IMR-90 (cell line): ENCODE measurements around the gene UACA. TPM values are rescaled to one million over a fixed set of nuclear protein-coding genes. Genes with fewer than 3 reads are reported as not detected.
A peak's percentile ranks its signal among the peaks of the same experiment; 100 is the strongest.

Source experiments
- ATAC-seq: fragments of 200-7000 bp; cut with Tn5 transposase; 2 replicates; pipeline ENCODE4 v1.9.1; 2020; ENCODE audit warnings: low read depth, mild to moderate bottlenecking, moderate library complexity
- BruUV-seq: library from RNA; stranded (reverse); fragments of 400-500 nt; replicated peaks from 2 replicates; lab custom pipeline; 2021; lab: Mats Ljungman, UMichigan
- CTCF ChIA-PET: fragments of 300-600 bp; formaldehyde crosslinking; extraction: SDS; loops from one replicate; lab custom pipeline; 2021; ENCODE audit warnings: antibody characterized with exemption; lab: Yijun Ruan, JAX
- POLR2A ChIA-PET: fragments of 300-600 bp; sonication (Branson Sonifier 250); formaldehyde crosslinking; loops from one replicate; lab custom pipeline; 2022; ENCODE audit warnings: antibody characterized with exemption; ENCODE audit not compliant: unreplicated experiment; lab: Charles Lee
- DNase-seq: peaks from one replicate; pipeline ENCODE4 v3.0.0; 2013
- H2AFZ ChIP-seq: replicated peaks from 2 replicates; pipeline ENCODE3; 2013; ENCODE audit warnings: low read length, mild to moderate bottlenecking; ENCODE audit not compliant: poor library complexity
- H2AK5ac ChIP-seq: 2 replicates; pipeline ENCODE4 v1.6.1; 2013; ENCODE audit warnings: low read depth, low read length, inconsistent platforms
- H2AK9ac ChIP-seq: replicated peaks from 2 replicates; pipeline ENCODE3; 2013; ENCODE audit warnings: mild to moderate bottlenecking, low read depth, low read length, moderate library complexity; ENCODE audit not compliant: poor library complexity
- H2BK120ac ChIP-seq: 2 replicates; pipeline ENCODE4 v1.6.1; 2013; ENCODE audit warnings: low read depth, low read length, inconsistent platforms
- H2BK15ac ChIP-seq: 3 replicates; pipeline ENCODE4 v1.6.1; 2013; ENCODE audit warnings: low read depth, low read length, inconsistent platforms
- H2BK20ac ChIP-seq: 2 replicates; pipeline ENCODE4 v1.6.1; 2013; ENCODE audit warnings: low read depth, mild to moderate bottlenecking, inconsistent platforms, low read length, moderate library complexity
- H2BK5ac ChIP-seq: 2 replicates; pipeline ENCODE4 v1.6.1; 2013; ENCODE audit warnings: mild to moderate bottlenecking, low read depth, low read length, inconsistent platforms; ENCODE audit not compliant: poor library complexity, severe bottlenecking
- H3K14ac ChIP-seq: replicated peaks from 2 replicates; pipeline ENCODE4 v1.6.1; 2013; ENCODE audit warnings: low read depth, low read length, inconsistent platforms
- H3K18ac ChIP-seq: 2 replicates; pipeline ENCODE4 v1.6.1; 2013; ENCODE audit warnings: low read depth, low read length, control low read depth
- H3K23ac ChIP-seq: 2 replicates; pipeline ENCODE4 v1.6.1; 2013; ENCODE audit warnings: low read depth, low read length, inconsistent platforms
- H3K27ac ChIP-seq: 2 replicates; pipeline ENCODE4 v1.5.1; 2013; ENCODE audit warnings: mild to moderate bottlenecking, control low read depth, low read length; ENCODE audit not compliant: insufficient read depth
- H3K27me3 ChIP-seq: 2 replicates; pipeline ENCODE4 v1.6.1; 2013; ENCODE audit warnings: low read length; ENCODE audit not compliant: control insufficient read depth, insufficient read depth
- H3K36me3 ChIP-seq: 2 replicates; pipeline ENCODE4 v1.6.1; 2013; ENCODE audit warnings: low read length, mixed read lengths; ENCODE audit not compliant: control insufficient read depth, insufficient read depth
- H3K4ac ChIP-seq: 2 replicates; pipeline ENCODE4 v1.6.1; 2013; ENCODE audit warnings: low read depth, low read length, inconsistent platforms
- H3K4me1 ChIP-seq: 2 replicates; pipeline ENCODE4 v1.6.1; 2013; ENCODE audit warnings: low read length, mixed read lengths; ENCODE audit not compliant: control insufficient read depth, insufficient read depth
- H3K4me2 ChIP-seq: 2 replicates; pipeline ENCODE4 v1.6.1; 2013; ENCODE audit warnings: low read depth, mild to moderate bottlenecking, control low read depth, low read length, moderate library complexity
- H3K4me3 ChIP-seq: 2 replicates; pipeline ENCODE4 v1.5.1; 2013; ENCODE audit warnings: low read depth, mild to moderate bottlenecking, control low read depth, low read length, moderate library complexity; ENCODE audit not compliant: insufficient read depth
- H3K56ac ChIP-seq: 2 replicates; pipeline ENCODE4 v1.6.1; 2013; ENCODE audit warnings: low read length, inconsistent platforms; ENCODE audit not compliant: insufficient read depth; ENCODE audit errors: extremely low read depth
- H3K79me1 ChIP-seq, 2 experiments: 2 replicates each; pipeline ENCODE4 v1.6.1; 2013; ENCODE audit warnings: low read length in 2 of 2, inconsistent platforms in 1 of 2, low read depth in 1 of 2
- H3K9ac ChIP-seq: 2 replicates; pipeline ENCODE4 v1.6.1; 2013; ENCODE audit warnings: low read depth, low read length, control low read depth
- H3K9me1 ChIP-seq: 2 replicates; pipeline ENCODE4 v1.6.1; 2013; ENCODE audit warnings: low read length, inconsistent platforms; ENCODE audit not compliant: insufficient read depth
- H3K9me3 ChIP-seq: 2 replicates; pipeline ENCODE4 v1.6.1; 2013; ENCODE audit warnings: low read length; ENCODE audit not compliant: control insufficient read depth, insufficient read depth
- H4K20me1 ChIP-seq: 2 replicates; pipeline ENCODE4 v1.6.1; 2013; ENCODE audit warnings: low read length, inconsistent platforms; ENCODE audit not compliant: insufficient read depth
- H4K5ac ChIP-seq: 2 replicates; pipeline ENCODE4 v1.6.1; 2013; ENCODE audit warnings: mild to moderate bottlenecking, low read depth, low read length, control low read depth
- H4K8ac ChIP-seq, 2 experiments: 2 replicates each; pipeline ENCODE4 v1.6.1; 2013; ENCODE audit warnings: low read depth in 2 of 2, low read length in 2 of 2, control low read depth in 1 of 2, inconsistent platforms in 1 of 2
- H4K91ac ChIP-seq: 2 replicates; pipeline ENCODE4 v1.6.1; 2013; ENCODE audit warnings: low read depth, low read length, inconsistent platforms; ENCODE audit not compliant: insufficient read depth
- CEBPB ChIP-seq: IDR thresholded peaks from 2 replicates; pipeline ENCODE4 v1.6.1; 2012; ENCODE audit warnings: low read depth, low read length, improper control_type of control experiment
- ELK1 ChIP-seq: fragments of 150-350 bp; IDR thresholded peaks from 2 replicates; pipeline ENCODE4 v1.6.1; 2016; ENCODE audit warnings: low read depth, mild to moderate bottlenecking, low read length, moderate library complexity, borderline replicate concordance
- MAFK ChIP-seq: IDR thresholded peaks from 2 replicates; pipeline ENCODE4 v1.6.1; 2012; ENCODE audit warnings: low read depth, low read length, improper control_type of control experiment
- NFE2L2 ChIP-seq: fragments of 150-350 bp; IDR thresholded peaks from 2 replicates; pipeline ENCODE4 v1.6.1; 2016; ENCODE audit warnings: low read depth, mild to moderate bottlenecking, low read length
- POLR2A ChIP-seq: IDR thresholded peaks from 2 replicates; pipeline ENCODE4 v1.6.1; 2012; ENCODE audit warnings: mild to moderate bottlenecking, low read depth, low read length
- RCOR1 ChIP-seq: IDR thresholded peaks from 2 replicates; pipeline ENCODE4 v1.6.1; 2012; ENCODE audit warnings: mild to moderate bottlenecking, low read length, improper control_type of control experiment; ENCODE audit not compliant: insufficient replicate concordance
- WGBS, 2 experiments: methylation state at CpG; one replicate each; pipeline versions ENCODE4 v1.1.5 to v1.1.7; 2013; ENCODE audit warnings: missing lambda C conversion rate in 2 of 2; ENCODE audit not compliant: insufficient read length in 1 of 2; ENCODE audit errors: extremely low coverage in 2 of 2; 5-methylcytosine and 5-hydroxymethylcytosine counted together
- dilution Hi-C: fragments of 300-500 bp; cut with HindIII; formaldehyde crosslinking; loops from one replicate; pipeline ENCODE4 v1.14.3; 2018; ENCODE audit warnings: low sequenced_read_pairs; ENCODE audit not compliant: unreplicated experiment
- in situ Hi-C: fragments of 300-500 bp; cut with MboI; formaldehyde crosslinking; loops from 3 replicates; pipeline ENCODE4 v1.14.3; 2019; ENCODE audit warnings: low sequenced_read_pairs, inconsistent platforms, mixed read lengths
- intact Hi-C: fragments of 100-400 bp; cut with micrococcal nuclease; formaldehyde crosslinking; loops from 2 replicates; pipeline ENCODE4 v1.10.0; 2022
- polyA plus RNA-seq, 3 experiments: library from polyadenylated mRNA; depleted of rRNA; stranded (reverse); fragments of >200 nt; gene quantifications; 2 replicates each; pipeline ENCODE4 v1.2.3, GENCODE V29; 2012; ENCODE audit warnings: low replicate concordance in 1 of 3
- total RNA-seq: library from RNA; depleted of rRNA; stranded (reverse); fragments of >200 nt; gene quantifications from 2 replicates; pipeline ENCODE4 v1.2.3, GENCODE V29; 2012
- TF ChIP-seq, protein P1 (sequence below): conservative IDR thresholded peaks from 2 replicates; pipeline ENCODE4 v1.5.1; 2012; ENCODE audit warnings: mild to moderate bottlenecking, low read depth, low read length, improper control_type of control experiment

Gene UACA
- total and polyA plus RNA-seq, 2 of the 4 experiments (the other 2 are of a cell fraction): 156 to 507 TPM

DNA sequence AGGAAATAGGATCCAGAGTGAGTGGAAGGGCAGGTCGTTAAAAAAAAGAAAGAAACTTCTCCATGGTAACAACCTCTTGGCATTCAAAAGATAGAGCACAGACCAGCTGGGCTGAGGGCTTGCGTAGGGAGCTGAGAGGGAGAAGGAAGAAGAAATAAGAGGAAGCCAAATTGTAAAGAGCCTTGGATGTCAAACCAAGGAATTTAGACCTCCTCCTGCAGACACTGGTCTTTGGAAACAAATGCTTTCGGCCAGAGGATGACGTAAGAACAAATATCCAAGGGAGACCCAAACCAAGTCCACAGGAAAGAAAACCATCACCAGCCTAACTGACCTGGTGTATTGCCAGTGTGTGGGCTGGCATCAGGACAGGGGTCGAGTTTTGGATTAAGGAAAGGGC, 155.2 kb downstream of the UACA start:
- peaks cover 5% of the 10 kb centered on the region; the same call in 1 of the 2 replicates for H3K27me3 ChIP-seq
- H4K5ac ChIP-seq: no peak overlapping the region
- H3K9me1 ChIP-seq: no peaks in the 10 kb centered on the region; the same call in 1 of the 2 replicates
- CTCF ChIA-PET: no interaction called here
- no CpG with 5 or more reads among the region's 5 CpGs for WGBS, 2 experiments
- H3K4me3 ChIP-seq: no peak overlapping the region
- H3K14ac ChIP-seq: no peak overlapping the region
- no peak for TF ChIP-seq MAFK
- TF ChIP-seq, protein P1, sequence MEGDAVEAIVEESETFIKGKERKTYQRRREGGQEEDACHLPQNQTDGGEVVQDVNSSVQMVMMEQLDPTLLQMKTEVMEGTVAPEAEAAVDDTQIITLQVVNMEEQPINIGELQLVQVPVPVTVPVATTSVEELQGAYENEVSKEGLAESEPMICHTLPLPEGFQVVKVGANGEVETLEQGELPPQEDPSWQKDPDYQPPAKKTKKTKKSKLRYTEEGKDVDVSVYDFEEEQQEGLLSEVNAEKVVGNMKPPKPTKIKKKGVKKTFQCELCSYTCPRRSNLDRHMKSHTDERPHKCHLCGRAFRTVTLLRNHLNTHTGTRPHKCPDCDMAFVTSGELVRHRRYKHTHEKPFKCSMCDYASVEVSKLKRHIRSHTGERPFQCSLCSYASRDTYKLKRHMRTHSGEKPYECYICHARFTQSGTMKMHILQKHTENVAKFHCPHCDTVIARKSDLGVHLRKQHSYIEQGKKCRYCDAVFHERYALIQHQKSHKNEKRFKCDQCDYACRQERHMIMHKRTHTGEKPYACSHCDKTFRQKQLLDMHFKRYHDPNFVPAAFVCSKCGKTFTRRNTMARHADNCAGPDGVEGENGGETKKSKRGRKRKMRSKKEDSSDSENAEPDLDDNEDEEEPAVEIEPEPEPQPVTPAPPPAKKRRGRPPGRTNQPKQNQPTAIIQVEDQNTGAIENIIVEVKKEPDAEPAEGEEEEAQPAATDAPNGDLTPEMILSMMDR: no peak
- TF ChIP-seq NFE2L2: no peak
- no peak for TF ChIP-seq ELK1
- no peak for TF ChIP-seq POLR2A
- TF ChIP-seq CEBPB: no peak
- no peak for TF ChIP-seq RCOR1
- no peak overlapping the region for H3K18ac ChIP-seq
- in situ Hi-C loops (no loop called here), dilution Hi-C loops (no loop called here), intact Hi-C loops (no loop called here)
- ATAC-seq: no peak
- no peak overlapping the region for H2BK20ac ChIP-seq
- POLR2A ChIA-PET: no interaction called here
- no peak overlapping the region for H2AK5ac ChIP-seq
- H3K9ac ChIP-seq: no peak overlapping the region
- H2AFZ ChIP-seq: no peak overlapping the region
- no peak overlapping the region for H3K23ac ChIP-seq
- no TSS peak for BruUV-seq
- 0 out of 2 replicates have a peak, but pooled peaks cover 2% of the 10 kb centered on the region for H3K9me3 ChIP-seq
- H2AK9ac ChIP-seq: no peak overlapping the region
- no peak overlapping the region for H3K56ac ChIP-seq
- DNase-seq: peak; percentile 44
- no peak overlapping the region for H2BK120ac ChIP-seq
- H3K36me3 ChIP-seq: no peaks in the 10 kb centered on the region
- H2BK5ac ChIP-seq: no peak overlapping the region
- no peaks in the 10 kb centered on the region for H4K20me1 ChIP-seq
- H4K91ac ChIP-seq: no peak overlapping the region
- H3K27ac ChIP-seq: no peak overlapping the region
- no peak overlapping the region for H3K4me2 ChIP-seq
- peaks cover 12% of the 10 kb centered on the region; the same call in 1 of the 2 replicates for H3K4me1 ChIP-seq
- H2BK15ac ChIP-seq: no peak overlapping the region
- H3K79me1 ChIP-seq: no peaks in the 10 kb centered on the region
- no peak overlapping the region for H3K4ac ChIP-seq
- H4K8ac ChIP-seq: no peak overlapping the region
